ENCODE data around the gene HUS1B.
"Not testable (repeated sequence)": the region's sequence is repeated elsewhere in the genome, so short reads cannot be mapped to it uniquely, and the experiment has no call there.

HUS1B gene

GRCh38 chr6:677919-678318 lies 21.0 kb upstream of the HUS1B start:
- no peak for DNase-seq

- no peak for DNase-seq
Observed at GRCh38 chr6:674956-675355, 18.1 kb upstream of the HUS1B start.

GRCh38 chr6:674406-674805 lies 17.5 kb upstream of the HUS1B start:
- no peak for DNase-seq

- DNase-seq, result no peak
Observed at GRCh38 chr6:667253-667927, 10.5 kb upstream of the HUS1B start.

GRCh38 chr6:665403-666267 lies 8.7 kb upstream of the HUS1B start:
- no peak for DNase-seq

- DNase-seq, result not testable (repeated sequence)
Observed at GRCh38 chr6:663788-664187, 6.9 kb upstream of the HUS1B start.

- DNase-seq, result no peak
Observed at GRCh38 chr6:659716-660581, 3.0 kb upstream of the HUS1B start.

- no peak for DNase-seq
Observed at GRCh38 chr6:658244-658643, 1.3 kb upstream of the HUS1B start.

GRCh38 chr6:657743-658142 lies 843 bp upstream of the HUS1B start:
- no peak for DNase-seq

- DNase-seq, result no peak
Observed at GRCh38 chr6:654136-654535, 2.8 kb downstream of the HUS1B start.

- DNase-seq, result no peak
Observed at GRCh38 chr6:652865-653264, 4.0 kb downstream of the HUS1B start.

GRCh38 chr6:650098-650497 lies 6.8 kb downstream of the HUS1B start:
- no peak for DNase-seq

GRCh38 chr6:642805-643204 lies 14.1 kb downstream of the HUS1B start:
- DNase-seq, result no peak

GRCh38 chr6:641225-641985 lies 15.5 kb downstream of the HUS1B start:
- DNase-seq, result no peak

GRCh38 chr6:636488-636887 lies 20.4 kb downstream of the HUS1B start:
- DNase-seq, result no peak

GRCh38 chr6:635233-635632 lies 21.7 kb downstream of the HUS1B start:
- DNase-seq, result no peak

GRCh38 chr6:633611-634010 lies 23.3 kb downstream of the HUS1B start:
- no peak for DNase-seq

GRCh38 chr6:628766-629165 lies 28.1 kb downstream of the HUS1B start:
- DNase-seq, result no peak

GRCh38 chr6:626236-626635 lies 30.7 kb downstream of the HUS1B start:
- DNase-seq, result no peak

GRCh38 chr6:624979-625378 lies 31.9 kb downstream of the HUS1B start:
- DNase-seq, result no peak

GRCh38 chr6:622462-622861 lies 34.4 kb downstream of the HUS1B start:
- no peak for DNase-seq

GRCh38 chr6:621931-622330 lies 35.0 kb downstream of the HUS1B start:
- DNase-seq, result no peak

GRCh38 chr6:620950-621349 lies 36.0 kb downstream of the HUS1B start:
- no peak for DNase-seq
